ENCODE results near the gene TSTD1.

- no peak for TF ChIP-seq POLR2A (IDR thresholded peaks at IDR 0.05)
- no peak for TF ChIP-seq CTCF (IDR thresholded peaks at IDR 0.05)
Measured at GRCh38 chr1:161074676-161075368, 36.1 kb upstream of the TSTD1 start.
